ENCODE measurements around the gene ATG101. TPM values are rescaled to one million over a fixed set of nuclear protein-coding genes. Genes with fewer than 3 reads are reported as not detected.

ATG101 gene
- total and polyA plus RNA-seq, 2 of the 13 experiments (the other 11 are each of a cell fraction or from before 2014, with no cell fraction given), result 58.2 to 67.7 TPM

GRCh38 chr12:52120951-52121823 is 51.4 kb downstream of the ATG101 start:
- no peaks in the 10 kb centered on the region for H4K20me1 ChIP-seq (ENCODE audit: insufficient read depth, low read length)
- H3K4me3 ChIP-seq (replicated peaks in 1 of 3; ENCODE audit: insufficient read depth in 1 of 3, low read depth in 2 of 3, low read length in 3 of 3), result peak overlapping the region in 1 of 3 experiments; percentile 6; a peak in 1 of 6 replicates
- no peak for ATAC-seq
- H3K9me3 ChIP-seq (ENCODE audit: low read length), result no peaks in the 10 kb centered on the region
- no peak for FAIRE-seq
- H3K27ac ChIP-seq (ENCODE audit: extremely low read length, insufficient read depth, low read length), result no peak overlapping the region
- no peak overlapping the region for H2AFZ ChIP-seq (ENCODE audit: low read length)
- CTCF ChIA-PET (ENCODE audit: low intra/inter-chr PET ratio, low total read pairs), result interaction anchor here (5.2 kb wide), 1 partner anchor 95 kb away, joined by 41 read pairs; no protein-coding TSS in a partner anchor
- WGBS (ENCODE audit: low lambda C conversion rate), result 39% methylated on average over 8 of the region's 19 CpGs
- in situ Hi-C loops (cut with HindIII; ENCODE audit: extremely low pct_ligation_motif_present, low pct_unique_long_range_greater_than_20kb), result loop anchor here (5.0 kb wide), 1 partner anchor 94 kb away; no protein-coding TSS in a partner anchor
- no TSS peak for BruUV-seq (replicated peaks)
- no peaks in the 10 kb centered on the region for H3K79me2 ChIP-seq (ENCODE audit: insufficient read depth, low read length)
- no peak overlapping the region for H3K9ac ChIP-seq (ENCODE audit: insufficient read depth, low read depth, low read length)
- no peak for DNase-seq (ENCODE audit: low spot score)
- POLR2A ChIA-PET, result interaction anchor here (1.4 kb wide), 1 partner anchor 89 kb away, joined by 3 read pairs; no protein-coding TSS in a partner anchor
- peak overlapping the region; percentile 32; the same call in 1 of the 2 replicates for H3K4me2 ChIP-seq (ENCODE audit: low read depth, low read length)
- peaks cover 75% of the 10 kb centered on the region for H3K4me1 ChIP-seq (ENCODE audit: insufficient read depth, low read length)
- intact Hi-C loops (cut with micrococcal nuclease; ENCODE audit: unreplicated experiment), result no loop called here
- no peaks in the 10 kb centered on the region for H3K36me3 ChIP-seq (replicated peaks in 1 of 2; ENCODE audit: control insufficient read depth in 1 of 2, insufficient read depth in 2 of 2, low read length in 2 of 2)
- peaks cover 2 to 20% of the 10 kb centered on the region in 2 experiments; a peak in 3 of 5 replicates for H3K27me3 ChIP-seq (ENCODE audit: control insufficient read depth in 1 of 2, insufficient read depth in 2 of 2, low read length in 2 of 2)
- TF ChIP-seq ZNF572 (CRISPR knock-in tag; IDR thresholded peaks at IDR 0.05) (0 out of 2 replicates have a peak, but pooled peaks have one; percentile 54), BHLHE40 (IDR thresholded peaks at IDR 0.05; ENCODE audit: low read length) (no peak), RFXANK (CRISPR knock-in tag; IDR thresholded peaks at IDR 0.05) (no peak), ZNF367 (CRISPR knock-in tag; IDR thresholded peaks at IDR 0.05; ENCODE audit: borderline replicate concordance) (no peak), ZNF883 (CRISPR knock-in tag; IDR thresholded peaks at IDR 0.05; ENCODE audit: not compliant biosample characterization) (peak; percentile 26), ZNF687 (CRISPR knock-in tag; IDR thresholded peaks at IDR 0.05) (0 out of 2 replicates have a peak, but pooled peaks have one; percentile 18), KDM4B (CRISPR knock-in tag; IDR thresholded peaks at IDR 0.05) (no peak), ZNF704 (CRISPR knock-in tag; IDR thresholded peaks at IDR 0.05; ENCODE audit: borderline replicate concordance) (no peak), ZNF878 (CRISPR knock-in tag; IDR thresholded peaks at IDR 0.05) (no peak), ESRRA (CRISPR knock-in tag; IDR thresholded peaks at IDR 0.05; ENCODE audit: low read depth) (no peak), FLYWCH1 (CRISPR knock-in tag; IDR thresholded peaks at IDR 0.05) (no peak)
- TF ChIP-seq, protein P1, sequence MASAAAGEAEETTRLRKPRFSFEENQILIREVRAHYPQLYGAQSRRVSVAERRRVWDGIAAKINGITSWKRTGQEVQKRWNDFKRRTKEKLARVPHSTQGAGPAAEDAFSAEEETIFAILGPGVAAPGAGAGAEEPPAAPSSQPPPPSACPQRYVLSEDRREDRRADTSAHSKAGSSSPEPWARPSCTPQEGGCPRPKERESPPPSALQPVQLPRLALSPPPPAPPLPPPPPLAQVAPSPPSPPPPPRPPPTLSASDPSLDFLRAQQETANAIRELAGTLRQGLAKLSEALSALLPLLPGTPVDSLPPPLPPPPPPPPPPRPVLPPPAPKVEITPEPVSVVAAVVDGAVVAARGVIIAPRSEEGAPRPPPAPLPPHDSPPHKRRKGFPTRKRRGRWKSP (CRISPR knock-in tag; IDR thresholded peaks at IDR 0.05), result no peak; the same call in 1 of the 2 replicates
- TF ChIP-seq, protein P2, sequence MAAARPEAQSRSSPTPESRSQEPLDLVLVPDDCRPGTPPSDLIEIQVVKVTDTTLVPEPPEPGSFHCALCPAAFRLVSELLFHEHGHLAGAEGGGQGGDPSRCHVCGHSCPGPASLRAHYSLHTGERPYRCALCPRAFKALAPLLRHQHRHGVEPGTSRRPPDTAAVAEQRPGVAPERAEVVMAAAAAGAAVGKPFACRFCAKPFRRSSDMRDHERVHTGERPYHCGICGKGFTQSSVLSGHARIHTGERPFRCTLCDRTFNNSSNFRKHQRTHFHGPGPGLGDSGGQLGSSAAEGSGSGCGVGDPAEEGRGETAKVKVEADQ (CRISPR knock-in tag; IDR thresholded peaks at IDR 0.05; ENCODE audit: borderline replicate concordance), result no peak
- TF ChIP-seq, protein P3, sequence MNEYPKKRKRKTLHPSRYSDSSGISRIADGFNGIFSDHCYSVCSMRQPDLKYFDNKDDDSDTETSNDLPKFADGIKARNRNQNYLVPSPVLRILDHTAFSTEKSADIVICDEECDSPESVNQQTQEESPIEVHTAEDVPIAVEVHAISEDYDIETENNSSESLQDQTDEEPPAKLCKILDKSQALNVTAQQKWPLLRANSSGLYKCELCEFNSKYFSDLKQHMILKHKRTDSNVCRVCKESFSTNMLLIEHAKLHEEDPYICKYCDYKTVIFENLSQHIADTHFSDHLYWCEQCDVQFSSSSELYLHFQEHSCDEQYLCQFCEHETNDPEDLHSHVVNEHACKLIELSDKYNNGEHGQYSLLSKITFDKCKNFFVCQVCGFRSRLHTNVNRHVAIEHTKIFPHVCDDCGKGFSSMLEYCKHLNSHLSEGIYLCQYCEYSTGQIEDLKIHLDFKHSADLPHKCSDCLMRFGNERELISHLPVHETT (CRISPR knock-in tag; conservative IDR thresholded peaks at IDR 0.05), result no peak

Data from HepG2 (cell line).